ENCODE data around the gene ATL3.
A peak's percentile ranks its signal among the peaks of the same experiment; 100 is the strongest.

Gene ATL3

DNA sequence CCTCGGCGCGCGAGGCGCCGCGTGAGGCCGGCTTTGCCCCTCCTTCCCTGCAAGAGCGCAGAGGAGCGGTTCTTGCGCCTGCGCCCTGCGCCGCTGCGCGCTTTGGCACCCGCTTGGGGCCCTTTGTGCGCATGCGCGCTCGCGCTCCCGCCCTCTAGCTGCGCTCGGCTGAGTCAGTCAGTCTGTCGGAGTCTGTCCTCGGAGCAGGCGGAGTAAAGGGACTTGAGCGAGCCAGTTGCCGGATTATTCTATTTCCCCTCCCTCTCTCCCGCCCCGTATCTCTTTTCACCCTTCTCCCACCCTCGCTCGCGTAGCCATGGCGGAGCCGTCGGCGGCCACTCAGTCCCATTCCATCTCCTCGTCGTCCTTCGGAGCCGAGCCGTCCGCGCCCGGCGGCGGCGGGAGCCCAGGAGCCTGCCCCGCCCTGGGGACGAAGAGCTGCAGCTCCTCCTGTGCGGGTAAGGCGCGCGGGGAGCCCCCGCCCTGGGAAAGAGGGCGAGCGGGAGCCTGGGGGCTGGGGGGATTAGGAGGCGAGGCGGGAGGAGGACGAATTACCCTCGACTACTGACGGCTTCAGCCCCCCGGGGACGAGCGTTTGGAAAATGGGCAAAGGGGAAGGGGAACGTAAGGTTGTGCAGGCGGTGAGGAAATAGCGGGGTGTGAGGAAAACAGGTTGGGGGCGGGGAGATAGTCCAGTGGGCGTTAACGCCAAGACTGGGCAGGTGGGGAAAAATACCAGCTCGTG lies 10.3 kb upstream of the ATL3 start, which contains the start of gene RTN3:
Gene RTN3 (plus strand): TSS at position 180 of the 745 bp plus-strand sequence. CDS start 137 bp downstream, at position 317.
- peak; percentile 98 to 99 (median 98) for DNase-seq
- POLR2A ChIA-PET: interaction anchor here (0.7 to 1.8 kb wide), 3 partner anchors 9 to 27 kb away, joined by 3 to 7 read pairs (median 4); no protein-coding TSS in a partner anchor

DNA sequence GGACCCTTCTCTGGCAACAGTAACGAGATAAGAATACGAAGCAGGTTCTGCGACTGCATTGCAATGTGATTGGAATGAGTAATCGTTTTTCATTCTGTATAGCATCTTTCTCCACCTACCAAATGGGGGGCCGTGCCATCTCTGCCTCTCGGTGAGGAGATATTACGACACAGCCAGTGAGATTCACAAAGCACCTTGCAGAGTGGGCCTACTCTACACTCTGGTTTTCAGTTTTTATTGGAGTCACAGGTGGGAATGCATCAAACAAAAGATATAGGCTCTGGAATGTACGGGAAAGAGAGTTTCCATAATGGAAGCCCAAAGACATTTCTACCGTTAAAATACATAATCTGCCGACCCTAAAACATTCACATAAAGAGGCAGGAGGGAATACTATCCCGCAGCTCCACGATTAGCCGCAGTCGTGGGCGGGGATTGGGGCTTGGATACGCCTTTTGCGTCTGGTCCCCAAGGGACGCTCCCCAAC lies 9.7 kb upstream of the ATL3 start:
- Histone ChIP-seq H3K9me3 (ENCODE audit: control extremely low read depth in 1 of 5, control insufficient read depth in 4 of 5, insufficient read depth in 2 of 5, low read depth in 1 of 5, low read length in 4 of 5) (no peaks in the 10 kb centered on the region), H3K4me3 (ENCODE audit: control insufficient read depth in 1 of 7, extremely low read depth in 1 of 7, insufficient read depth in 4 of 7, low read depth in 2 of 7, low read length in 6 of 7) (peak overlapping the region; percentile 53 to 100 (median 90)), H3K4me1 (ENCODE audit: control extremely low read depth in 1 of 4, control insufficient read depth in 4 of 4, insufficient read depth in 4 of 4, low read length in 3 of 4) (peaks cover 12 to 40% (median 30%) of the 10 kb centered on the region in 4 experiments), H3K27me3 (replicated peaks in 2 of 5; ENCODE audit: control insufficient read depth in 4 of 5, insufficient read depth in 5 of 5, low read length in 4 of 5) (no peaks in the 10 kb centered on the region), H3K36me3 (ENCODE audit: control insufficient read depth in 4 of 4, insufficient read depth in 4 of 4, low read length in 3 of 4) (no peaks in the 10 kb centered on the region), H3K27ac (ENCODE audit: insufficient read depth in 1 of 2, low read depth in 1 of 2, low read length in 2 of 2, poor library complexity in 1 of 2, severe bottlenecking in 2 of 2) (peak overlapping the region in 1 of 2 experiments; percentile 85)
- CTCF ChIA-PET: interaction anchor here (0.7 to 2.5 kb wide), 5 partner anchors 9 to 54 kb away, joined by 3 to 19 read pairs (median 5); partner anchors contain the start of gene ATL3
- WGBS (ENCODE audit: insufficient coverage): 17% methylated on average over 13 of the region's 18 CpGs
- peak in 2 of 3 donors; percentile 42 to 54 for DNase-seq
- POLR2A ChIA-PET: interaction anchor here (0.6 to 1.2 kb wide), 2 partner anchors 9 to 13 kb away, joined by 3 to 4 read pairs; no protein-coding TSS in a partner anchor

More for the DNA sequence above, 10.3 kb upstream of the ATL3 start, which contains the start of gene RTN3:
- H3K36me3 ChIP-seq (ENCODE audit: control insufficient read depth in 4 of 4, insufficient read depth in 4 of 4, low read length in 3 of 4): no peaks in the 10 kb centered on the region
- no peaks in the 10 kb centered on the region for H3K27me3 ChIP-seq (replicated peaks in 2 of 5; ENCODE audit: control insufficient read depth in 4 of 5, insufficient read depth in 5 of 5, low read length in 4 of 5)
- peak within 1 kb of the TSS; percentile 61 to 85 for H3K27ac ChIP-seq (ENCODE audit: insufficient read depth in 1 of 2, low read depth in 1 of 2, low read length in 2 of 2, poor library complexity in 1 of 2, severe bottlenecking in 2 of 2)
- H3K4me3 ChIP-seq (ENCODE audit: control insufficient read depth in 1 of 7, extremely low read depth in 1 of 7, insufficient read depth in 4 of 7, low read depth in 2 of 7, low read length in 6 of 7): peak within 1 kb of the TSS; percentile 64 to 100 (median 90)
- CTCF ChIA-PET: interaction anchor here (0.7 to 2.3 kb wide), 7 partner anchors 9 to 58 kb away, joined by 3 to 19 read pairs (median 5); partner anchors contain the start of gene ATL3
- H3K9me3 ChIP-seq (ENCODE audit: control extremely low read depth in 1 of 5, control insufficient read depth in 4 of 5, insufficient read depth in 2 of 5, low read depth in 1 of 5, low read length in 4 of 5): no peaks in the 10 kb centered on the region
- 0% methylated on average over 53 of the region's 74 CpGs for WGBS (ENCODE audit: insufficient coverage)
- H3K4me1 ChIP-seq (ENCODE audit: control extremely low read depth in 1 of 4, control insufficient read depth in 4 of 4, insufficient read depth in 4 of 4, low read length in 3 of 4): peaks cover 12 to 40% (median 30%) of the 10 kb centered on the region in 4 experiments

GRCh38 chr11:63673579-63673978 lies 2.4 kb upstream of the ATL3 start:
- H3K9me3 ChIP-seq (ENCODE audit: control extremely low read depth in 1 of 5, control insufficient read depth in 4 of 5, insufficient read depth in 2 of 5, low read depth in 1 of 5, low read length in 4 of 5): no peaks in the 10 kb centered on the region
- peaks cover 6 to 17% (median 14%) of the 10 kb centered on the region in 4 experiments for H3K4me1 ChIP-seq (ENCODE audit: control extremely low read depth in 1 of 4, control insufficient read depth in 4 of 4, insufficient read depth in 4 of 4, low read length in 3 of 4)
- no peak for DNase-seq
- CTCF ChIA-PET: interaction anchor here (0.7 to 3.5 kb wide), 4 partner anchors 8 to 72 kb away, joined by 3 to 19 read pairs (median 4); partner anchors contain the start of gene RTN3
- no peak overlapping the region for H3K4me3 ChIP-seq (ENCODE audit: control insufficient read depth in 1 of 7, extremely low read depth in 1 of 7, insufficient read depth in 4 of 7, low read depth in 2 of 7, low read length in 6 of 7)
- no peak overlapping the region for H3K27ac ChIP-seq (ENCODE audit: insufficient read depth in 1 of 2, low read depth in 1 of 2, low read length in 2 of 2, poor library complexity in 1 of 2, severe bottlenecking in 2 of 2)
- 94% methylated on average over 2 of the region's 4 CpGs for WGBS (ENCODE audit: insufficient coverage)
- H3K27me3 ChIP-seq (replicated peaks in 2 of 5; ENCODE audit: control insufficient read depth in 4 of 5, insufficient read depth in 5 of 5, low read length in 4 of 5): no peaks in the 10 kb centered on the region
- H3K36me3 ChIP-seq (ENCODE audit: control insufficient read depth in 4 of 4, insufficient read depth in 4 of 4, low read length in 3 of 4): no peaks in the 10 kb centered on the region
- POLR2A ChIA-PET: no interaction called here

DNA sequence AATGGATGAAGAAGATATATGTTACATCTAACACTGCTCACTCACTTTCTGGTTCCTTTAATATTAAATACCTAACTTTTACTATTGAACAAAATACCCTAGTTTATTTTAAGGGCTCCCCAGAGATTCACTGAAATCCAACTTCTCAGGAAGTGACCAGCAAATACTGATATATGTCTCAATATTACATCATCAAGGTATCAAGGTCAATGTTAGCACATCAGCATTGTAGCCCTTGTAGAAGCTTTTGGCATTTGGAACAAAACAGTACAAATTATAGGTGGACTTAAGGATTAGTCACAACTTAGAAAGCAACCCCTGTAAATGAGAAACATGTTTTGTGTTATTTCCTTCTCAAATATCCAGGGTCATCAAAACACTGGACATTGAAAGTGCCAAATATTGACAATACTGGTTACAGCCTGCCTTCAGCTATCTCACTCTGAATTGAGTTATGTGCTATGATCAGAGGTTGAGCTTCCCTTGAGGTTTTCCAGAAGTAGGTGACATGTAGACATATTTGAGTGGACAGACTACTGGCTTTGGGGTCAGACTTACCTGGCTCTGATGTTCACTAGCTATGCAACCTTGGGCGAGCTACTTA lies 1.9 kb upstream of the ATL3 start:
- no peak for DNase-seq
- Histone ChIP-seq H3K36me3 (ENCODE audit: control insufficient read depth in 4 of 4, insufficient read depth in 4 of 4, low read length in 3 of 4) (peaks cover 0 to under 1% (median 0%) of the 10 kb centered on the region in 4 experiments), H3K4me3 (ENCODE audit: control insufficient read depth in 1 of 7, extremely low read depth in 1 of 7, insufficient read depth in 4 of 7, low read depth in 2 of 7, low read length in 6 of 7) (no peak overlapping the region), H3K4me1 (ENCODE audit: control extremely low read depth in 1 of 4, control insufficient read depth in 4 of 4, insufficient read depth in 4 of 4, low read length in 3 of 4) (peaks cover 6 to 17% (median 14%) of the 10 kb centered on the region in 4 experiments), H3K27ac (ENCODE audit: insufficient read depth in 1 of 2, low read depth in 1 of 2, low read length in 2 of 2, poor library complexity in 1 of 2, severe bottlenecking in 2 of 2) (no peak overlapping the region), H3K27me3 (replicated peaks in 2 of 5; ENCODE audit: control insufficient read depth in 4 of 5, insufficient read depth in 5 of 5, low read length in 4 of 5) (no peaks in the 10 kb centered on the region), H3K9me3 (ENCODE audit: control extremely low read depth in 1 of 5, control insufficient read depth in 4 of 5, insufficient read depth in 2 of 5, low read depth in 1 of 5, low read length in 4 of 5) (no peaks in the 10 kb centered on the region)
- CTCF ChIA-PET: interaction anchor here (0.7 to 3.5 kb wide), 4 partner anchors 9 to 73 kb away, joined by 3 to 19 read pairs (median 4); partner anchors contain the start of gene RTN3
- POLR2A ChIA-PET: no interaction called here
- WGBS (ENCODE audit: insufficient coverage): no CpG with 5 or more reads among the region's 1 CpG

DNA sequence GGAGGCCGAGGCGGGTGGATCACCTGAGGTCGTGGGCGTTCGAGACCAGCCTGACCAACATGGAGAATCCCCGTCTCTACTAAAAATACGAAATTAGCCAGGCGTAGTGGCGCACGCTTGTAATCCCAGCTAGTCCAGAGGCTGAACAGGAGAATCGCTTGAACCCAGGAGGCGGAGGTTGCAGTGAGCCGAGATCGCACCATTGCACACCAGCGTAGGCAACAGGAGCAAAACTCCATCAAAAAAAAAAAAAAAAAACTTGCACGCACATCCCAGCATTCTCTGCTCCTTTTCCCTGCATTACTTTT lies 934 bp upstream of the ATL3 start:
- ChIA-PET POLR2A (interaction anchor here (0.6 to 0.9 kb wide), 2 partner anchors 9 to 46 kb away, joined by 3 read pairs; partner anchors contain the start of gene RTN3), CTCF (interaction anchor here (0.8 to 3.5 kb wide), 6 partner anchors 7 to 165 kb away, joined by 3 to 19 read pairs (median 6); partner anchors contain the start of gene RTN3)
- peaks cover 0 to 4% (median 0%) of the 10 kb centered on the region in 4 experiments for H3K36me3 ChIP-seq (ENCODE audit: control insufficient read depth in 4 of 4, insufficient read depth in 4 of 4, low read length in 3 of 4)
- peak overlapping the region in 1 of 2 experiments; percentile 73 for H3K27ac ChIP-seq (ENCODE audit: insufficient read depth in 1 of 2, low read depth in 1 of 2, low read length in 2 of 2, poor library complexity in 1 of 2, severe bottlenecking in 2 of 2)
- DNase-seq: no peak
- WGBS (ENCODE audit: insufficient coverage): 98% methylated on average over 14 of the region's 16 CpGs
- H3K4me1 ChIP-seq (ENCODE audit: control extremely low read depth in 1 of 4, control insufficient read depth in 4 of 4, insufficient read depth in 4 of 4, low read length in 3 of 4): peaks cover 6 to 17% (median 14%) of the 10 kb centered on the region in 4 experiments
- no peaks in the 10 kb centered on the region for H3K9me3 ChIP-seq (ENCODE audit: control extremely low read depth in 1 of 5, control insufficient read depth in 4 of 5, insufficient read depth in 2 of 5, low read depth in 1 of 5, low read length in 4 of 5)
- H3K4me3 ChIP-seq (ENCODE audit: control insufficient read depth in 1 of 7, extremely low read depth in 1 of 7, insufficient read depth in 4 of 7, low read depth in 2 of 7, low read length in 6 of 7): peak overlapping the region in 1 of 7 experiments; percentile 72
- no peaks in the 10 kb centered on the region for H3K27me3 ChIP-seq (replicated peaks in 2 of 5; ENCODE audit: control insufficient read depth in 4 of 5, insufficient read depth in 5 of 5, low read length in 4 of 5)

GRCh38 chr11:63670433-63671321 lies 499 bp downstream of the ATL3 start:
- no peaks in the 10 kb centered on the region for H3K9me3 ChIP-seq (ENCODE audit: control extremely low read depth in 1 of 5, control insufficient read depth in 4 of 5, insufficient read depth in 2 of 5, low read depth in 1 of 5, low read length in 4 of 5)
- H3K27me3 ChIP-seq (replicated peaks in 2 of 5; ENCODE audit: control insufficient read depth in 4 of 5, insufficient read depth in 5 of 5, low read length in 4 of 5): no peaks in the 10 kb centered on the region
- H3K36me3 ChIP-seq (ENCODE audit: control insufficient read depth in 4 of 4, insufficient read depth in 4 of 4, low read length in 3 of 4): peaks cover 0 to 5% (median 0%) of the 10 kb centered on the region in 4 experiments
- peaks cover 6 to 17% (median 14%) of the 10 kb centered on the region in 4 experiments for H3K4me1 ChIP-seq (ENCODE audit: control extremely low read depth in 1 of 4, control insufficient read depth in 4 of 4, insufficient read depth in 4 of 4, low read length in 3 of 4)
- 3% methylated on average over 53 of the region's 63 CpGs for WGBS (ENCODE audit: insufficient coverage)
- CTCF ChIA-PET: interaction anchor here (0.7 to 3.5 kb wide), 16 partner anchors 8 to 166 kb away, joined by 3 to 20 read pairs (median 3); partner anchors contain the start of gene RTN3
- peak; percentile 22 to 46 (median 34) for DNase-seq
- peak overlapping the region; percentile 46 to 73 for H3K27ac ChIP-seq (ENCODE audit: insufficient read depth in 1 of 2, low read depth in 1 of 2, low read length in 2 of 2, poor library complexity in 1 of 2, severe bottlenecking in 2 of 2)
- POLR2A ChIA-PET: no interaction called here
- peak overlapping the region; percentile 68 to 88 (median 73) for H3K4me3 ChIP-seq (ENCODE audit: control insufficient read depth in 1 of 7, extremely low read depth in 1 of 7, insufficient read depth in 4 of 7, low read depth in 2 of 7, low read length in 6 of 7)
